Midbrain (tissue), 1 donor: ENCODE results near the gene KCNF1.

ENCODE experiments used
- DNase-seq: peaks from one replicate; lab custom pipeline; 2025; lab: John Stamatoyannopoulos, UW

KCNF1 gene

DNA sequence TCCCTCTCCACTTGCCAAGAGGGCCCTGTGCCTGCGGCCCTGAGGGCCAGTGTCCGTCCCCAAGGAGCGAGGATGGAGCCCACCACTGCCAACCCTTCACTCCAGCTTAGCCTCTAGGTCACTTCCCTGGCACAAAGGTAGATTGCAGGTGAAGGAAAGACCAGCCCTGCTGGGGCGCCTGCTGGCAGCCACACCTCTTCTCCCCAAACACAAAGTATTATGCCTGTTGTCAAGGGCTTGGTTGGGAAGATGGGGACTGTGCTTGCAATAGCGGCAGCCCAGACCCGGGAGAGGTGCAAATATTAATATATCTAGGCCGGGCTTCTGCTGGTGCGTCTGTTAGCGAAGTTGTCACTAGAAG is 7.7 kb downstream of the KCNF1 start:
- DNase-seq: no peak

GRCh38 chr2:10919771-10920621 is 8.3 kb downstream of the KCNF1 start:
- no peak for DNase-seq

DNA sequence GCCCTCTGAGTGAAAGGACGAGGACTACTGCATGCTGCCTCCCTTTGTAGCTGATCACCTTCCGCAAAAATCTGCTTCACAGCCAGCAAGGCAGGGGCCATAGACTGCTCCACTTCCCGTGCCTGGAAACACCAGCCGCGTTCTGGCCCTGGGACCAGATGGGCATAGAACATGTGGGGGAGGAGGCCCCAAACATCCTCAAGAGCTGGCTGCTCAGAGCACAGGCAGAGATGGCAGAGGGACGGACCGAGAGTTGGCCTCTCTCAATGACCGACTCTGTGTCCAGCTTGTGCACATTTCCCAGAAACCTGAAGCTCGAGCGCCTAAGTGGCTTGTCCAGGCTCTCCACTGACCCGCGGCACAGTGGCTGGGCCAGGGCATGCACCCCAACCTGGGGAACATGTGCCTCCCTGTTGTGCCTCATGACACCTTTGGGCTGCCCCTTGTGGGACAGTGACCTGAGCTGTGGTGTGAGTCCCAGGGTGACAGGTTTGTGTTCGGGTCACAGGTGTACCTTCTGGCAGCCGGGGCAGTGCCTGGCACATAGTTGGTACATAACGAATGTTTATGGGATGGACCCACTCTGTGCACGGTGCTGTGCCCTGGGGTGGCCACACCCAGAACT is 9.1 kb downstream of the KCNF1 start:
- no peak for DNase-seq

GRCh38 chr2:10921525-10921924 is 9.8 kb downstream of the KCNF1 start:
- no peak for DNase-seq

DNA sequence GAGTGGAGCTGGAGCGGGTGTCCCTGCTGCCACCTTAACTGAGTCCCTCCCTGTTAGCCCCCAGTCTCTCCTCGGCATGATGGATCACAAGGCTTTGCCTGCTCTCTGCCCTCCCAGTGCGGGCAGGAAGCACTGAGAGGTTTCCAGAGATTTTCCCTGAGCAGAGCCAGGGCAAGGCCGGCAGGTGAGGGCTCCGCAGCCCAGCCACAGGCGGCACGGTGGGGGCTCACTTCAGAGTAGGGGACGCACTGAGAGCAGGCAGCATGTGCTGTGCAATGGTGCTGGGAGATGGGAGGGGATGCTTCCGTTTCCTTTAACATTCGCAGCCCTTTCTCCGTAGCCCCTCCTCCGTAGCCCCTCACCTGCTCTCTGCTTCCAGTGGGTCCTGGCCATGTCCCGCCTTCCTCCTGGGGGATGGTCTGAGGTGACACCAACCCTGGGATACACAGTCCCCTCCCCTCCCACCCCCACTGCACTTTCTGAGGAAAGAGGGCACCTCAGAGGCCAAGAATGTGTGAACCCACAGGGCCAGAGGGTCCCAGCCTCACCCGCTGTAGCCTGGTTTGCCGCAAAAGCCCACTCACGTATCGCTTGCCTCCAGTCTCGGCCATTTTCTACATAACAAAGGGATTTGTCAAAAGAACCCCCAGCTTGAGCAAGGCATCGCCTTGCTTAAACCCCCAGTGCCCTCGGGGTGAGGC is 10.7 kb downstream of the KCNF1 start:
- no peak for DNase-seq

- no peak for DNase-seq
Observed at GRCh38 chr2:10923008-10923375, 11.3 kb downstream of the KCNF1 start.

DNA sequence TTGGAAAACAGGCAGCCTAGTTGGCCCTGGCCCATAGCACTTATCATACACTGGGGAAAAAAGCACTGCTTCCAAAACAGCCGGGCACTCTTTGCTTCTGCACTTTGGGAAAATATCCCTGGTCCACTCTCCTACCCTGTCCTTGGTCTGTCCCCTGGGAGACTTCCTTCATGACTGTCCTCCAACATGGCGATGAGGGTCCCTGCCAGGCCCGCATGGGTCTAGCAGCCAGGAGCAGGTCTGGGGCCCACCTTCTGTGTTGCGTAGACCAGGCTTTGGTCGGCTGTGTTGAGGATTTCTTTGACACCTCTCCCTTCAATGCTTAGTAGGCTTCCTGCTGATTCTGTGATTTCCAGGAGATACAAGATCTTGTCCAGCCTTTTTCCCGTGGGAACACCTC is 12.2 kb downstream of the KCNF1 start:
- no peak for DNase-seq

- DNase-seq: no peak
Observed at GRCh38 chr2:10924441-10924840, 12.7 kb downstream of the KCNF1 start.

DNA sequence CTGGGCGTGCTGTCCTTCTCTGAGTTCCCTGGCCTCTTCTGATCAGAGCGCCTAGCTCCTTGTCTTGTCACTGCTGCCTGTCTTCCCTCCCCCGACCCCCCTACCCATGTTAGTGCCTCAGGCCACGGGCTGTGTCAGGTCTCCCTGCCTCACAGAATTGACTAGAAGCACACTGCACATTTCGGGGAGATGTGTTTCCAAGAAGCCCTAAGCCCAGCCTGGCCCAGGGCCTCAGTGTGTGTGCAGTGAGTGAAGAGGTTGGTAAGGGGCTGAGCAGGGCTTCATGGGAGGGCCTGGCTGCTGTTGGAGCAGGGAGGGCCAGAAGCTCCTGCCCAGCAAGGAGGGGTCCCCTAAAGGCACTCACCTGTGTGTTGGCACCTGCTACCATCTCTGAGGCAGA is 13.1 kb downstream of the KCNF1 start:
- DNase-seq: no peak

GRCh38 chr2:10926191-10926820 is 14.6 kb downstream of the KCNF1 start:
- no peak for DNase-seq

DNA sequence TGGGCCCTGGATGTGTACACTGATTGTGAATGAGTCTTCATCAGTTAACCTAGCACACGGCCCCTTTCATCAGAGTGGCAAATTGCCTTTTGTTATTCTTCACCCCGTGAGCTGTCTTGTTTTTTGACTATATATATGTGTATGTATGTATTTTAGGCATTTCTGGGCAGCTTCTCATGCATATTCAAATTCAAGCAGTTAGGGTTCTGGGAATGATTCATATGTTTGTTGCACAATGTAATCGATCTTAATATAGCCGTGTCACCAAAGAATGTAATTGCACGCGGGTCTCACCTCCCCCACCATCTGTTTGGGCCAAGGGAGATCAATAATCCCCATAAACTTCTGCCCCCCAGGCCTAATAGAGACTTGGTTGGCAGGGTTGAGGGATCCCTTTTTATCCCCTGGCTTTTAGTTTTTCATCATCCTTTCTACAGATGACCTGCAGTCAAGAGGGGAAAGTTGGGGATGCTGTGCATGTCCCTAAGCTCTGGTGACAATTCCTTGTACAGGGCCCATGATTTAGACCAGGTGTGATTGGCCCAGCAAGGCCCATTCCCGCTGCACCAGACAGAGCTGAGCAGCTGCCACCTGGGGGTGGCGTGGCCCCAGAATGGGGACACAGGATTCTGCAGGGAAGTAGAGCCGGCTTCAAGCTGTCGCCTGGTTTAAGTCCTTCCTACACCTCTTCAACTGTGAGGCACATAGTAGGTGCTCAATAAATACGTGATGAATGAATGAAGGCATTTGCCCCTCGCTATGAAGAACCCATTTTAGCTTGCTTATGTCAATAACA is 19.2 kb downstream of the KCNF1 start:
- no peak for DNase-seq

- DNase-seq: no peak
Observed at GRCh38 chr2:10931710-10932255, 20.0 kb downstream of the KCNF1 start.

DNA sequence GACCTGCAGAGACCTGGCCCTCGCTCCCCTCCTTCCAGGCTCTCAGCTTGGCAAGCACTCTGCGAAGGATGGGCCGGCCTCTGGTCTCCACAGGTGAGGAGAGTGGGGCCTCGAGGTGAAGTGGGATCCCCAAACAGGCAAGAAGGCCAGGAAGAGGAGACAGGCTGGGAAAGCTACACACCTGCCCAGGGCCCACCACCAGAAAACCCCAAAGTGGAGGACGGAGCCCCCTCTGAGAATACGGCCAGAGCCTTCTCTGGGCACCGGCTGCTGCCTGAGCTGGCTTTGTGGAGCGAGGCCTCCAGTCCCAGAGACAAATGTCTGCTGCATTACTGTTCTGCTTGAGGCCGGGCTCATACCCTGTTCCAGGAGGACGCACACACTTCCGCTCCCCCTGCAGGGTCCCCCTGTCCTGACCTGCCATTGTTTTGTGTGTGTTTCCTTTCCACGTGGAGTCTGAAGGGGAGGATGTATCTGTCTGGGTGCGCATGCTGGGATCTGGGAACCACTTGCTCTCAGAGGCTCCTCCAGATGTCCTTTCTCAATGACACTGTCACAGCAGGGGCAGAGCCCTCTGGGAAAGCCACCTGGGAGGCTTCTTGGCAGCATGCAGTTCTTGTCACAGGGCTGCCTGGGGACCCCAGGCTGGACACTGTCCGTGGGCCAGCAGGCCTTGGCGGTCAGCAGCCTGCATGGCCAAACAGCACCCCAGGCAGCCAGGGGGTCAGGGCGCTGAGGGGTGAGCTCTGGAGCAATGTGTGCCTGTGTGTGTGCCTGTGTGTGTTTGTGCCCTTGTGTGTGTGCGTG is 20.8 kb downstream of the KCNF1 start:
- no peak for DNase-seq

- DNase-seq: no peak
Observed at GRCh38 chr2:10933700-10934225, 22.0 kb downstream of the KCNF1 start.

DNA sequence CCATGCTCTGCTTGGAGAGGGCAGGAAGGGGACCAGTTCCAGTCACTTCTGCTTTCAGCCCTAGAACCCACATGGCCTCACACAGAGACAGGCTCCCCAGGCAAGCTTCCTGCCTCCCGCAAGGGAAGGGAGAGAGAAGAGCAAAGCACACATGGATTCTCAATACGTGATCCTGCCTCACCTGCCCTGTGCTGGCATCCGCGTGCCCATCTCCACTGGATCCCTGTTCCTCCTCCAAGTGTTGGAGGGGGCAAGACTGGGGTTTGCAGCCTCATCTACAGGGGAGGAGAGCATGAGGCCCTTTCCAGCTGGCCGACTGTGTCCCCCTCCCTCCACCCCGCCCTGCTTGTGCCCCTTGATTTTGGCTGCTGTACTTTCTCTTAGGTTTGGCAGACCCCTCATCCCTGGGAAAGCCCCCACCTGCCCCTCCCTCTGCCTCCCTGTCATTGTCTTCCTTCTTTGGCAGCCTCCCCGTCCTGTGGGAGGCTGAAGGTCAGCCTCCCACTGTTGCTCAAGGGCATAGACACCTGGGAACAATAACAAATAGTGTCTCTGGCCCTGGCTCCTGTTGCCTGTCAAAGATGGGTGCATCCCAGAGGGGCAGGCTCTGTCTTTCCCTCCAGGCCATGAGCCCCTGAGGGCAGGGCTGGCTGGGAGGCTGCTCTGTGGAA is 22.7 kb downstream of the KCNF1 start:
- DNase-seq: no peak

GRCh38 chr2:10934979-10935350 is 23.2 kb downstream of the KCNF1 start:
- DNase-seq: no peak

DNA sequence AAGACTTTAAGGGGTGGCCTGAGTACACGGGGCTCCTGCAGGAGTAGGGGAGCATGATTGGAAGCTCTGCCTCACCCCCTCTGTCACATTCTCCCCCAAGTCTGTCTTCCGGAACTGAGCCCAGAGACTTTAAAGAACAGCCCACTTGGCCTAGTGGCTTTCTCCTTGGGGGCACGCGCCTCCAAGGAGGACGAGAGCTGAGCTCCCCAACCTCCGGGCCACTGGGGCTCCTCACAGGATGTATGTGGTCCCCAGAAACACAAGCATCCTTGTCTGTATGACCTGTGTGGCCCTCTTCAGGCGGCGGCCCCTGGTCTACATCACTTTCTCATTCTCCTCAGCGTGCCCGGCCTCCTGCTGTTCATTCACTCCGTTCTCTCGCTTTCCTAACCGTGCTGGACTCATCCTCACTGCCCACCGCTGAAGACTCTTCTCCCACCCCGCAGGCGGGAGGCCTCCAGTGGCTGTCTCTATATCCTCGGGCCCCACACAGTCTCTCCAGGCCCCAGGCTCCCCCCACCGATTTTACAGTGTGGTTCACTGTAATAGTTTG is 23.7 kb downstream of the KCNF1 start:
- DNase-seq: no peak

- no peak for DNase-seq
Observed at GRCh38 chr2:10935953-10936942, 24.5 kb downstream of the KCNF1 start.
